Ascending aorta (tissue), 2 donors: ENCODE results near the gene FGFR1OP2. TPM values are rescaled to one million over a fixed set of nuclear protein-coding genes. Genes with fewer than 3 reads are reported as not detected.

Source experiments
- DNase-seq, 2 donors: peaks; one replicate each; pipeline ENCODE4 v3.0.0-alpha.2; 2019; ENCODE audit warnings: low spot score in 2 of 2
- H3K27ac ChIP-seq, 2 donors: fragments of 200-600 bp; sonication (generic); one replicate each; pipeline ENCODE4 v1.5.1; 2016 to 2017; ENCODE audit warnings: mild to moderate bottlenecking in 1 of 2
- H3K27me3 ChIP-seq: fragments of 200-600 bp; sonication (generic); one replicate; pipeline ENCODE4 v1.5.1; 2017
- H3K36me3 ChIP-seq, 2 donors: fragments of 200-600 bp; sonication (generic); one replicate each; pipeline ENCODE4 v1.5.1; 2016
- H3K4me1 ChIP-seq, 2 donors: fragments of 200-600 bp; sonication (generic); one replicate each; pipeline ENCODE4 v1.5.1; 2016 to 2017; ENCODE audit warnings: mild to moderate bottlenecking in 1 of 2
- H3K4me3 ChIP-seq, 2 donors: fragments of 200-600 bp; sonication (generic); one replicate each; pipeline ENCODE4 v1.5.1; 2016 to 2017; ENCODE audit warnings: mild to moderate bottlenecking in 1 of 2
- H3K9me3 ChIP-seq, 2 donors: fragments of 200-600 bp; sonication (generic); one replicate each; pipeline ENCODE4 v1.5.1; 2016
- intact Hi-C: fragments of 100-400 bp; cut with DNase I; formaldehyde crosslinking; loops from one replicate; pipeline ENCODE4 v1.15.1; 2023
- total RNA-seq: library from RNA; depleted of rRNA; stranded (reverse); fragments of >200 nt; gene quantifications from one replicate; pipeline ENCODE4 v1.1.0, GENCODE V29; 2016
- TF ChIP-seq, protein P1 (sequence below), 3 experiments: fragments of 200-600 bp in 2 of 3; fragments of 450-650 bp in 1 of 3; sonication (generic) in 2 of 3; IDR thresholded peaks; one replicate each; pipeline ENCODE4 v1.5.1; 2016 to 2019; ENCODE audit warnings: antibody characterized with exemption in 3 of 3, mild to moderate bottlenecking in 1 of 3, moderate library complexity in 1 of 3

FGFR1OP2 gene
- total RNA-seq, 1 donor from 2014 or later: 34.3 TPM

DNA sequence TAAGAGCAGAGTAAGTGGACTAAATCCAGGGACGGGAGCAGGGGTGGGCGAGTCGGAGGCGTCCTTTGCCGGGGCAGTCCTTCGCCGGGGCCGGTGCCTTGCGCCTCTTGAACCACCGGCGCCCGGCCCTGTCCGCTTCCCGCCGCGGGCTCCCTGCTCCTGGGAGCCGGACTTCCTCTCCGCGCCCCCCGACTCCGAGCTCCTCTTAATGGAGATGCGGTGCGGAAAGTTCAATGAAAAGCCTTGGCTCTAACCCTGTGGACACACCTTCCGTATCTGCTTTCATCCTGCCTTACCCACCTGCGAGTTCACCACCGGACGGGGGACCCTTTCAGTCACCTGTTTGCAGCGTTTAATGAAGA lies 412 bp downstream of the FGFR1OP2 start:
- peak overlapping the region; percentile 88 to 99 for H3K27ac ChIP-seq
- intact Hi-C loops: loop anchor here (1.0 to 10.0 kb wide), 6 partner anchors 76 to 824 kb away; partner anchors contain the start of genes BMAL2, ITPR2, STK38L and TM7SF3
- no peak for DNase-seq
- H3K36me3 ChIP-seq: no peaks in the 10 kb centered on the region
- H3K4me3 ChIP-seq: peak overlapping the region; percentile 84 to 96
- H3K9me3 ChIP-seq: no peaks in the 10 kb centered on the region
- peaks cover 4 to 39% of the 10 kb centered on the region in 2 donors for H3K4me1 ChIP-seq
- TF ChIP-seq, protein P1, sequence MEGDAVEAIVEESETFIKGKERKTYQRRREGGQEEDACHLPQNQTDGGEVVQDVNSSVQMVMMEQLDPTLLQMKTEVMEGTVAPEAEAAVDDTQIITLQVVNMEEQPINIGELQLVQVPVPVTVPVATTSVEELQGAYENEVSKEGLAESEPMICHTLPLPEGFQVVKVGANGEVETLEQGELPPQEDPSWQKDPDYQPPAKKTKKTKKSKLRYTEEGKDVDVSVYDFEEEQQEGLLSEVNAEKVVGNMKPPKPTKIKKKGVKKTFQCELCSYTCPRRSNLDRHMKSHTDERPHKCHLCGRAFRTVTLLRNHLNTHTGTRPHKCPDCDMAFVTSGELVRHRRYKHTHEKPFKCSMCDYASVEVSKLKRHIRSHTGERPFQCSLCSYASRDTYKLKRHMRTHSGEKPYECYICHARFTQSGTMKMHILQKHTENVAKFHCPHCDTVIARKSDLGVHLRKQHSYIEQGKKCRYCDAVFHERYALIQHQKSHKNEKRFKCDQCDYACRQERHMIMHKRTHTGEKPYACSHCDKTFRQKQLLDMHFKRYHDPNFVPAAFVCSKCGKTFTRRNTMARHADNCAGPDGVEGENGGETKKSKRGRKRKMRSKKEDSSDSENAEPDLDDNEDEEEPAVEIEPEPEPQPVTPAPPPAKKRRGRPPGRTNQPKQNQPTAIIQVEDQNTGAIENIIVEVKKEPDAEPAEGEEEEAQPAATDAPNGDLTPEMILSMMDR (IDR thresholded peaks at IDR 0.05): no peak
- H3K27me3 ChIP-seq: no peaks in the 10 kb centered on the region

DNA sequence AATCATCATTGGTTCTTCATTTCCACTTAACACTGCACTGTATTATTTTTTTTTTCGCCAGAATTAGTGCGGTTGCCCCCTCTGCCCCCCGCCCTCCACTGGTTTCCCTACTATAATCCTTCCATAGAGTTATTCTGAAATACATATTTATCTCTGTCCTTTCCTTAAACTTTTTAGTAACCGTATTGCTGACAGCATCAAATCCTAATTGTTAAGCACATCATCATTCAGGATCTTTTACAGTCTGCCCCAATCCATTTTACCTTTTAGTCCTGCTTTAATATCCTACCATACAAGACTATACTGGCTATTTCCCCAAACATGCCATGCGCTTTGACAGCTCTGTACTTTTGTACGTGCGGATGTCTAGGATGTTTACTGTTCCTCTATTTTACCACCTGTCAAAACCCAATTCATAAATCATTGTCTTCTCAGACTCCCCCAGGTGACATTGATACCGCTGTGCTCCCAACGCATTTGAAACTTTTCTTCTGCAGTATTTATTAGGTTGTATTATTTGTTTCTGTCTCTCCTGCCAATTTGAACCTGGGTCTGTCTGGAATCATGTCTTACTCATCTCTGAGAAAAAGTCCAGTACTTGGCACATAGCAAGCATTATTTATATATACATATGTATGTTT lies 1.0 kb downstream of the FGFR1OP2 start:
- DNase-seq: no peak
- Histone ChIP-seq H3K36me3 (no peaks in the 10 kb centered on the region), H3K4me3 (peak overlapping the region; percentile 84 to 96), H3K4me1 (peaks cover 4 to 39% of the 10 kb centered on the region in 2 donors), H3K27ac (peak overlapping the region; percentile 88 to 99), H3K9me3 (no peaks in the 10 kb centered on the region), H3K27me3 (no peaks in the 10 kb centered on the region)
- TF ChIP-seq, protein P1 (IDR thresholded peaks at IDR 0.05): no peak
- intact Hi-C loops: loop anchor here (5.0 to 10.0 kb wide), 5 partner anchors 107 to 825 kb away; partner anchors contain the start of genes BMAL2, ITPR2 and STK38L

DNA sequence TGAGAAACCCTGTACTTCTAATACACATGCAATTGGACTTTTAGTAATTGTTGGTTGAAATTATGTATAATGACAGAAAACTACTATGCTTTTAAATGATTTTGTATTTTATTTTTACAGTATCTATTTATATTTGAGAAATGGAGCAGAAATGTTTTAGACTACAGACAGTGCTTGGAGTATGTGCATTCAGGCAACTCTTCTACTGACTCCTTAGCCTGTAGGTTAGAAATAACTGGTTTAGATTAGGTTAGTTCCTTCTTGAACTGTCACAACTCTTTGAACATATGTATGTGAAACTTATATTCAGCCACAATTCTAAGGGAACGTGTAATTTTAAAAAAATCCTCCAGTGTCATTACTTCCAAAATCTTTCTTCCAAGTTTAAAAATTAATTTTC lies 1.7 kb downstream of the FGFR1OP2 start:
- H3K9me3 ChIP-seq: no peaks in the 10 kb centered on the region
- TF ChIP-seq, protein P1 (IDR thresholded peaks at IDR 0.05): no peak
- H3K4me1 ChIP-seq: peaks cover 4 to 39% of the 10 kb centered on the region in 2 donors
- peak overlapping the region; percentile 84 to 96 for H3K4me3 ChIP-seq
- H3K27me3 ChIP-seq: no peaks in the 10 kb centered on the region
- no peak for DNase-seq
- intact Hi-C loops: loop anchor here (5.0 to 10.0 kb wide), 5 partner anchors 108 to 825 kb away; partner anchors contain the start of genes BMAL2, ITPR2 and STK38L
- H3K36me3 ChIP-seq: no peaks in the 10 kb centered on the region
- peak overlapping the region in 1 of 2 donors; percentile 88 for H3K27ac ChIP-seq

DNA sequence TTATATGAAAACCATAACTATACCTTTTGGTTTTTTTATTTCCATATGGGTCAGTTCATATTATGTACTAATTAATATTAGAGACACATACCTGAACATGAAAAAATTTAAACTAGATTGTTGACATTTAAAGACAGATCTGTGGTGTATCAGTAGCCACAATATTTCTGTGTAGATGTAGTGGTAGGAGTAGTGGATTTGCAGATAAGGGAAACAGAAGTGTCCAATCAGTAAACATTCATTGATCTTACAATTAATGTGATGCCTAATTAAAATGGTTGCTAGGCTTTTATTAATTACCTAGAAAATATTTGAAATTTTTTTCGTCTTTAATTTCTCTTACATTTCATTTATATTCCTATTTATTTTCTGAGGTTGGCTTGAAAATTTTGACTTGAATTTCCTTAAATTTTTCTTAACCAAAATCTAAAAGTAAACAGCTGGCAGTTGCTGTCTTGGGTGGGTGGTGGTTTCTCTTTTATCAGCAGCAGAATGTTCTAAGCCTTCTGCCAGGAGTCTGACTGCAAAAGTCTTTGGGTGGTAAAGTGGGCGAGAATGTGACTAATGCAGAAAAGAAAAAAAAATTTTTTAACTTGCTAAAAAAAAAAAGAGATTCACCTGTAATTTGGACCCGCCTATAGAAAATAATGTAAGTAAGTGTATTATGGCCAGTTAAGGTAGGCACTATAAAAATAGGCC lies 2.4 kb downstream of the FGFR1OP2 start:
- Histone ChIP-seq H3K4me3 (peak overlapping the region; percentile 84 to 96), H3K27me3 (no peaks in the 10 kb centered on the region), H3K27ac (no peak overlapping the region), H3K9me3 (no peaks in the 10 kb centered on the region), H3K36me3 (no peaks in the 10 kb centered on the region), H3K4me1 (peaks cover 4 to 36% of the 10 kb centered on the region in 2 donors)
- TF ChIP-seq, protein P1 (IDR thresholded peaks at IDR 0.05): no peak
- intact Hi-C loops: no loop called here
- no peak for DNase-seq

DNA sequence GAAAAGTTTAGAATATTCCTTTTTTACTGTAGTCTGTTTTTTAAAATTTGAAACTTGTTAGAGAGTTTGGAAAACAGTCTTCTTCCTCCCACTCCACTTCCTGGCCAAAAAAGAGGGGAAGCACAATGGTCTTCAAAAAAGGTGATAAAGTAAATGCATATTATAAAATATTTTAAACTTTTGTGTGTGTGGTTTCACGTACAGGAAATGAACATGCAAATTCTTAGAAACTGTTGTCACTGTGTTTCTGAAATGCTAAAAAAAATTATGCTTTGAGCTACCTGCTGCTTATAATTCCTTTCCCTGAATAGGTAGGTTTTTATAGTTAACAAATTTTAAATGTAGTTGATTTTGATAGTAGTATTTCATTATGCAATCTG lies 2.9 kb downstream of the FGFR1OP2 start:
- no peaks in the 10 kb centered on the region for H3K9me3 ChIP-seq
- peak overlapping the region; percentile 37 to 84 for H3K4me3 ChIP-seq
- peaks cover 4 to 32% of the 10 kb centered on the region in 2 donors for H3K4me1 ChIP-seq
- TF ChIP-seq, protein P1 (IDR thresholded peaks at IDR 0.05): no peak
- H3K27me3 ChIP-seq: no peaks in the 10 kb centered on the region
- DNase-seq: no peak
- no peaks in the 10 kb centered on the region for H3K36me3 ChIP-seq
- intact Hi-C loops: no loop called here
- H3K27ac ChIP-seq: no peak overlapping the region
